Colonic mucosa (tissue), 4 donors: ENCODE data around the gene ITFG1. TPM values are rescaled to one million over a fixed set of nuclear protein-coding genes. Genes with fewer than 3 reads are reported as not detected.
A peak's percentile ranks its signal among the peaks of the same experiment; 100 is the strongest.

Experiments
- DNase-seq: peaks from one replicate; pipeline ENCODE4 v3.0.0-alpha.2; 2020
- H3K27ac ChIP-seq: fragments of 200-600 bp; one replicate; pipeline ENCODE4 v1.8.0; 2021
- H3K27me3 ChIP-seq: fragments of 200-600 bp; one replicate; pipeline ENCODE4 v1.8.0; 2021
- H3K36me3 ChIP-seq: fragments of 200-600 bp; one replicate; pipeline ENCODE4 v1.8.0; 2021
- H3K4me1 ChIP-seq: fragments of 200-600 bp; one replicate; pipeline ENCODE4 v1.8.0; 2021; ENCODE audit warnings: mild to moderate bottlenecking
- H3K4me3 ChIP-seq: fragments of 200-600 bp; one replicate; pipeline ENCODE4 v1.8.0; 2021
- H3K9ac ChIP-seq, 2 donors: one replicate each; pipeline ENCODE4 v1.7.0; 2013; ENCODE audit warnings: control low read depth in 2 of 2, low read depth in 2 of 2, low read length in 2 of 2
- H3K9me3 ChIP-seq: fragments of 200-600 bp; one replicate; pipeline ENCODE4 v1.8.0; 2021
- intact Hi-C: fragments of 100-400 bp; cut with DNase I; formaldehyde crosslinking; loops from one replicate; pipeline ENCODE4 v1.14.1; 2022
- total RNA-seq, 2 donors: library from RNA; stranded (reverse); fragmentation: NEBNext Ultra II Directional in 1 of 2; extraction: Animal tissue kit (Norgen Biotek cat#: 25700) in 1 of 2; gene quantifications; one replicate each; pipeline ENCODE4 v1.2.1, GENCODE V29; 2021
- TF ChIP-seq, protein P1 (sequence below): fragments of 200-600 bp; IDR thresholded peaks from one replicate; pipeline ENCODE4 v1.8.0; 2022; ENCODE audit warnings: antibody characterized with exemption, mild to moderate bottlenecking
- donor health status: healthy.
- donor health status: DM: no; HTN: no; CAD: no.
- donor health status: DM: no; HTN: no; CAD: no.

ITFG1 gene
- total RNA-seq, result 10 to 100 TPM; 45.9 to 92.0 TPM

DNA sequence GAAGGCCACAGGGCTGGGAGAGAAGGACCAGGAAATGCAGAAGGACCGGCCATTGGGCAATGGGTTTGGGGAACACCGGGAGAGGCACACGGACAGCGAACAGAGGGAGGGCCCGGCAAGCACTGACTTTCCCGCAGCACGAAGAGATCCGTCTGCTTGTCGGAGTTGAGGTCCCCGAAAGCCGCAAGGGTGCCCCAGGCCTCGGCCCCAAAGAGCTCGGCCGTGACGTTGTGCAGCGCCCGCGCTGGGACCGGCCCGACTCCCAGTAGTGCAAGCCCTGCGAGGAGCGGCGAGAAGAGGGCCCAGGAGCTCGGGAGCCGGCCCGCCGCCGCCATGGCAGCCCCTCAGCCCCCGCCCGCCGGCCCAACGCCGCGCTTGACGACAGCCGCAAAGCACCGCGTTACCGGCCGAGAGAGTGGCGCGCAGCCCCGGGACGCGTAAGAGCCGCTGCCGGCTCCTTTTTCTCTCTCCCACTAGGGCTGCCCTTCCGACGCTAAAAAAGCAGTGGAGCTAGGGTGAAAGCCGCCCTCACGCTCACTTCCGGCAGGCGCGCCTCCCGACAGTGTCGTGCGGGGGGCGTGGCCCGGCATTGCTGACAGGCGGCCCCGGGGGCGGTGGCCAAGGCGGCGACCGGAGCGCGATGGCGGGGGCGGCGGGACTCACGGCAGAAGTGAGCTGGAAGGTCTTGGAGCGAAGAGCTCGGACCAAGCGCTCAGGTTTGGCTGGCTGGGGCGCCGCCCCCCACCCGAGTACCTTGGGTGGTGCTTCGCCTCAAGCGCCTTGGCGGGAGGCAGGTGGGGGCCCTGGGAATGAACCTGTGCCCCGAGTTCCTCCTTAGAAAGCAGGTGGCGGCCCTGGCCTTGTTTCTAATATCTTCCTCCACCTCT lies at the start of gene ITFG1, which contains the start of gene PHKB:
Gene ITFG1 (minus strand): TSS at position 353 of the 887 bp plus-strand sequence. CDS start 18 bp downstream, at position 335.
Gene PHKB (plus strand): TSS at position 621 of the 887 bp plus-strand sequence. CDS start 20 bp downstream, at position 641.
- Histone ChIP-seq H3K9me3 (no peaks in the 10 kb centered on the region), H3K27ac (peak within 1 kb of the TSS; percentile 98), H3K4me3 (peak within 1 kb of the TSS; percentile 66), H3K4me1 (no peaks in the 10 kb centered on the region), H3K27me3 (no peaks in the 10 kb centered on the region), H3K36me3 (no peaks in the 10 kb centered on the region), H3K9ac (peak within 1 kb of the TSS; percentile 79 to 95)
- peak; percentile 92 for DNase-seq
- TF ChIP-seq, protein P1, sequence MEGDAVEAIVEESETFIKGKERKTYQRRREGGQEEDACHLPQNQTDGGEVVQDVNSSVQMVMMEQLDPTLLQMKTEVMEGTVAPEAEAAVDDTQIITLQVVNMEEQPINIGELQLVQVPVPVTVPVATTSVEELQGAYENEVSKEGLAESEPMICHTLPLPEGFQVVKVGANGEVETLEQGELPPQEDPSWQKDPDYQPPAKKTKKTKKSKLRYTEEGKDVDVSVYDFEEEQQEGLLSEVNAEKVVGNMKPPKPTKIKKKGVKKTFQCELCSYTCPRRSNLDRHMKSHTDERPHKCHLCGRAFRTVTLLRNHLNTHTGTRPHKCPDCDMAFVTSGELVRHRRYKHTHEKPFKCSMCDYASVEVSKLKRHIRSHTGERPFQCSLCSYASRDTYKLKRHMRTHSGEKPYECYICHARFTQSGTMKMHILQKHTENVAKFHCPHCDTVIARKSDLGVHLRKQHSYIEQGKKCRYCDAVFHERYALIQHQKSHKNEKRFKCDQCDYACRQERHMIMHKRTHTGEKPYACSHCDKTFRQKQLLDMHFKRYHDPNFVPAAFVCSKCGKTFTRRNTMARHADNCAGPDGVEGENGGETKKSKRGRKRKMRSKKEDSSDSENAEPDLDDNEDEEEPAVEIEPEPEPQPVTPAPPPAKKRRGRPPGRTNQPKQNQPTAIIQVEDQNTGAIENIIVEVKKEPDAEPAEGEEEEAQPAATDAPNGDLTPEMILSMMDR, result no peak
- intact Hi-C loops, result no loop called here

- TF ChIP-seq, protein P1, result no peak
- DNase-seq, result no peak
- Histone ChIP-seq H3K27me3 (no peaks in the 10 kb centered on the region), H3K36me3 (no peaks in the 10 kb centered on the region), H3K4me3 (no peak overlapping the region), H3K4me1 (no peaks in the 10 kb centered on the region), H3K9me3 (no peaks in the 10 kb centered on the region), H3K27ac (no peak overlapping the region), H3K9ac (no peak overlapping the region)
- intact Hi-C loops, result no loop called here
Measured at GRCh38 chr16:47507701-47508100, 46.8 kb upstream of the ITFG1 start.

- H3K4me3 ChIP-seq, result no peak overlapping the region
- H3K4me1 ChIP-seq, result no peaks in the 10 kb centered on the region
- no peak overlapping the region for H3K9ac ChIP-seq
- H3K36me3 ChIP-seq, result no peaks in the 10 kb centered on the region
- H3K9me3 ChIP-seq, result no peaks in the 10 kb centered on the region
- no peaks in the 10 kb centered on the region for H3K27me3 ChIP-seq
- TF ChIP-seq, protein P1, result no peak
- intact Hi-C loops, result no loop called here
- no peak overlapping the region for H3K27ac ChIP-seq
- no peak for DNase-seq
Measured at GRCh38 chr16:47506800-47507199, 45.9 kb upstream of the ITFG1 start.

DNA sequence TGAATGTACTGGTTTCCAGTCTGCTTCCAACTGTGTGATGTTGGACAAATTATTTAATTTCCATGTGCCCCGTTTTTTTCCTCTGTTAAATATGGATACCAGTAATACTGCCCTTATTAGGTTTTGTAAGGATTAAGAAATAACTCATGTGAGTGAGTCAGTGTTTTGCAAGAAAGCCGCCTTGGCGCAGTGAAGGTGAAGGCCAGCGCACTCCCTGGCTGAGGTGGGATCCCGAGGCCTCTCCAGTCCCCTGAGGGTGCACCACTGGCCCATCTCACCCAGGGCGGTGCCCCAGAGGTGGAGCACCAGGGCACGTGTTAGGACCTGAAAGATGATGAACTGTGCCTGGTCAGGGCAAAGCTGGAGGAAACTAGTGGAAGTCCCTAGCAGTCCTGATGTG lies 43.7 kb upstream of the ITFG1 start:
- no peak for DNase-seq
- TF ChIP-seq, protein P1, result no peak
- no peaks in the 10 kb centered on the region for H3K4me1 ChIP-seq

GRCh38 chr16:47503936-47504335 lies 43.1 kb upstream of the ITFG1 start:
- no peaks in the 10 kb centered on the region for H3K9me3 ChIP-seq
- no peak overlapping the region for H3K27ac ChIP-seq
- H3K36me3 ChIP-seq, result no peaks in the 10 kb centered on the region
- TF ChIP-seq, protein P1, result no peak
- no peaks in the 10 kb centered on the region for H3K27me3 ChIP-seq
- H3K9ac ChIP-seq, result no peak overlapping the region
- no peak overlapping the region for H3K4me3 ChIP-seq
- H3K4me1 ChIP-seq, result no peaks in the 10 kb centered on the region
- intact Hi-C loops, result no loop called here
- no peak for DNase-seq

More for the DNA sequence above, 43.7 kb upstream of the ITFG1 start:
- Histone ChIP-seq H3K9ac (no peak overlapping the region), H3K36me3 (no peaks in the 10 kb centered on the region), H3K4me3 (no peak overlapping the region), H3K27me3 (no peaks in the 10 kb centered on the region), H3K9me3 (no peaks in the 10 kb centered on the region), H3K27ac (no peak overlapping the region)
- intact Hi-C loops, result no loop called here
